ENCODE measurements around the gene RPL7L1. TPM values are rescaled to one million over a fixed set of nuclear protein-coding genes. Genes with fewer than 3 reads are reported as not detected.
A peak's percentile ranks its signal among the peaks of the same experiment; 100 is the strongest.

Gene RPL7L1
- total RNA-seq, 4 donors from 2014 or later = 66.8 to 82.2 (median 76.9) TPM

- peak overlapping the region in 1 of 4 donors; percentile 3 for H3K27ac ChIP-seq (replicated peaks in 1 of 4)
- no peaks in the 10 kb centered on the region for H3K27me3 ChIP-seq
- no peak for TF ChIP-seq POLR2AphosphoS5 (IDR thresholded peaks at IDR 0.05)
- no peak for TF ChIP-seq CTCF (IDR thresholded peaks at IDR 0.05)
- TF ChIP-seq POLR2A (IDR thresholded peaks at IDR 0.05; ENCODE audit: low read depth) = no peak
- no peak for TF ChIP-seq EP300 (IDR thresholded peaks at IDR 0.05)
- 45% methylated on average over 3 of the region's 3 CpGs for WGBS
- H3K4me3 ChIP-seq = no peak overlapping the region
- intact Hi-C loops (cut with DNase I) = no loop called here
- DNase-seq (ENCODE audit: extremely low spot score) = no peak
- no peaks in the 10 kb centered on the region for H3K9me3 ChIP-seq
- peaks cover 14 to 43% (median 41%) of the 10 kb centered on the region in 4 donors for H3K4me1 ChIP-seq
- H3K36me3 ChIP-seq = peaks cover 13 to 47% (median 46%) of the 10 kb centered on the region in 4 donors
Observed at GRCh38 chr6:42933205-42933604, 53.8 kb downstream of the RPL7L1 start.

- no peaks in the 10 kb centered on the region for H3K9me3 ChIP-seq
- H3K36me3 ChIP-seq = peaks cover 28 to 67% (median 62%) of the 10 kb centered on the region in 4 donors
- H3K27ac ChIP-seq (replicated peaks in 1 of 4) = no peak overlapping the region
- H3K4me1 ChIP-seq = peaks cover 11 to 31% (median 30%) of the 10 kb centered on the region in 4 donors
- DNase-seq (ENCODE audit: extremely low spot score) = no peak
- WGBS = 40% methylated on average over 5 of the region's 7 CpGs
- TF ChIP-seq POLR2AphosphoS5 (IDR thresholded peaks at IDR 0.05) = no peak
- no peak for TF ChIP-seq POLR2A (IDR thresholded peaks at IDR 0.05; ENCODE audit: low read depth)
- intact Hi-C loops (cut with DNase I) = no loop called here
- H3K27me3 ChIP-seq = no peaks in the 10 kb centered on the region
- no peak overlapping the region for H3K4me3 ChIP-seq
Observed at GRCh38 chr6:42935322-42935721, 55.9 kb downstream of the RPL7L1 start.

GRCh38 chr6:42936398-42936797 is 57.0 kb downstream of the RPL7L1 start:
- Histone ChIP-seq H3K4me1 (peaks cover under 1 to 20% (median 19%) of the 10 kb centered on the region in 4 donors), H3K4me3 (no peak overlapping the region), H3K9me3 (no peaks in the 10 kb centered on the region), H3K36me3 (peaks cover 32 to 75% (median 64%) of the 10 kb centered on the region in 4 donors), H3K27me3 (no peaks in the 10 kb centered on the region), H3K27ac (replicated peaks in 1 of 4) (no peak overlapping the region)
- 88% methylated on average over 11 of the region's 11 CpGs for WGBS
- intact Hi-C loops (cut with DNase I) = no loop called here
- DNase-seq (ENCODE audit: extremely low spot score) = no peak
- TF ChIP-seq POLR2A (IDR thresholded peaks at IDR 0.05; ENCODE audit: low read depth) (no peak), POLR2AphosphoS5 (IDR thresholded peaks at IDR 0.05) (no peak), CTCF (IDR thresholded peaks at IDR 0.05) (no peak), EP300 (IDR thresholded peaks at IDR 0.05) (no peak)

GRCh38 chr6:42937548-42938427 is 58.4 kb downstream of the RPL7L1 start:
- Histone ChIP-seq H3K27me3 (no peaks in the 10 kb centered on the region), H3K36me3 (peaks cover 32 to 85% (median 67%) of the 10 kb centered on the region in 4 donors), H3K4me1 (peaks cover 0 to 6% (median 5%) of the 10 kb centered on the region in 4 donors), H3K4me3 (no peak overlapping the region), H3K9me3 (no peaks in the 10 kb centered on the region), H3K27ac (replicated peaks in 1 of 4) (no peak overlapping the region)
- intact Hi-C loops (cut with DNase I) = no loop called here
- no peak for TF ChIP-seq CTCF (IDR thresholded peaks at IDR 0.05)
- TF ChIP-seq EP300 (IDR thresholded peaks at IDR 0.05) = no peak
- no peak for TF ChIP-seq POLR2AphosphoS5 (IDR thresholded peaks at IDR 0.05)
- no peak for TF ChIP-seq POLR2A (IDR thresholded peaks at IDR 0.05; ENCODE audit: low read depth)
- WGBS = 92% methylated on average over 12 of the region's 13 CpGs
- no peak for DNase-seq (ENCODE audit: extremely low spot score)

GRCh38 chr6:42938428-42938796 is 59.0 kb downstream of the RPL7L1 start:
- Histone ChIP-seq H3K27me3 (no peaks in the 10 kb centered on the region), H3K4me1 (no peaks in the 10 kb centered on the region), H3K27ac (replicated peaks in 1 of 4) (no peak overlapping the region), H3K4me3 (no peak overlapping the region), H3K36me3 (peaks cover 32 to 92% (median 67%) of the 10 kb centered on the region in 4 donors), H3K9me3 (no peaks in the 10 kb centered on the region)
- intact Hi-C loops (cut with DNase I) = no loop called here
- TF ChIP-seq EP300 (IDR thresholded peaks at IDR 0.05) (no peak), POLR2AphosphoS5 (IDR thresholded peaks at IDR 0.05) (no peak), CTCF (IDR thresholded peaks at IDR 0.05) (no peak), POLR2A (IDR thresholded peaks at IDR 0.05; ENCODE audit: low read depth) (no peak)
- WGBS = 88% methylated on average over 4 of the region's 5 CpGs
- no peak for DNase-seq (ENCODE audit: extremely low spot score)

Data from esophagus muscularis mucosa (tissue), 4 donors.